ENCODE measurements around the gene SIRPB2.

DNA sequence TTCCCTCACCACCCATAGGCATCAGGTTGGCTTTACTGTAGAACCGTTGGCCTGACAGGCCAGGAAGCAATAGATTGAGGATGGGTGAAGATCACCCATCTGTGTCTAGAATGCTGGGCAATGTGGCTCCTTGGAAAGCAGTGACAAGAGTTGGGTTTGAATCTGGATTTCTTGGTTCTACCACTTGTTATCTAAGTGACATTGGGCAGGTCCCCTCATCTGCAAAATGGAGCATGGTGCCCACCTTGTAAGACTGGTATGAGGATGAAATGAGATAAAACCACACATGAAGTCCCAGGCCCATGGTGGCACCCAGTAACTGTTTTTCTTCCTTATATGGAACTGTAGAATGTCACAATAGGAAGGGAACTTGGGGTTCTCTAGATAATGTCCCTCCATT is 22.6 kb upstream of the SIRPB2 start:
- TF ChIP-seq EP300 (IDR thresholded peaks at IDR 0.05): no peak
- TF ChIP-seq, protein P1, sequence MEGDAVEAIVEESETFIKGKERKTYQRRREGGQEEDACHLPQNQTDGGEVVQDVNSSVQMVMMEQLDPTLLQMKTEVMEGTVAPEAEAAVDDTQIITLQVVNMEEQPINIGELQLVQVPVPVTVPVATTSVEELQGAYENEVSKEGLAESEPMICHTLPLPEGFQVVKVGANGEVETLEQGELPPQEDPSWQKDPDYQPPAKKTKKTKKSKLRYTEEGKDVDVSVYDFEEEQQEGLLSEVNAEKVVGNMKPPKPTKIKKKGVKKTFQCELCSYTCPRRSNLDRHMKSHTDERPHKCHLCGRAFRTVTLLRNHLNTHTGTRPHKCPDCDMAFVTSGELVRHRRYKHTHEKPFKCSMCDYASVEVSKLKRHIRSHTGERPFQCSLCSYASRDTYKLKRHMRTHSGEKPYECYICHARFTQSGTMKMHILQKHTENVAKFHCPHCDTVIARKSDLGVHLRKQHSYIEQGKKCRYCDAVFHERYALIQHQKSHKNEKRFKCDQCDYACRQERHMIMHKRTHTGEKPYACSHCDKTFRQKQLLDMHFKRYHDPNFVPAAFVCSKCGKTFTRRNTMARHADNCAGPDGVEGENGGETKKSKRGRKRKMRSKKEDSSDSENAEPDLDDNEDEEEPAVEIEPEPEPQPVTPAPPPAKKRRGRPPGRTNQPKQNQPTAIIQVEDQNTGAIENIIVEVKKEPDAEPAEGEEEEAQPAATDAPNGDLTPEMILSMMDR (IDR thresholded peaks at IDR 0.05): no peak
- TF ChIP-seq POLR2AphosphoS5 (IDR thresholded peaks at IDR 0.05): no peak
